WTC11 (cell line): ENCODE results near the gene EVI2A. TPM values are rescaled to one million over a fixed set of nuclear protein-coding genes. Genes with fewer than 3 reads are reported as not detected.

ENCODE experiments used
- ATAC-seq: fragments of 200-7000 bp; cut with Tn5 transposase; 2 replicates; pipeline ENCODE4 v1.10.0; 2021; ENCODE audit warnings: mild to moderate bottlenecking, moderate library complexity
- CTCF ChIA-PET: fragments of 300-600 bp; sonication (Branson Sonifier 250); formaldehyde crosslinking; loops from one replicate; lab custom pipeline; 2021; ENCODE audit warnings: antibody characterized with exemption; lab: Charles Lee
- POLR2A ChIA-PET: fragments of 350-600 bp; sonication (Branson Sonifier 250); formaldehyde crosslinking; loops from one replicate; lab custom pipeline; 2021; ENCODE audit warnings: antibody characterized with exemption; lab: Charles Lee
- DNase-seq: peaks from one replicate; pipeline ENCODE4 v3.0.0; 2021; ENCODE audit warnings: low spot score
- H3K27ac Mint-ChIP-seq: 2 replicates; pipeline ENCODE4 v1.8.0; 2021; ENCODE audit warnings: mixed read lengths
- H3K27me3 Mint-ChIP-seq: 2 replicates; pipeline ENCODE4 v1.8.0; 2021; ENCODE audit warnings: low read depth, mild to moderate bottlenecking, moderate library complexity, mixed read lengths
- H3K36me3 Mint-ChIP-seq: 2 replicates; pipeline ENCODE4 v1.8.0; 2021; ENCODE audit warnings: mixed read lengths
- H3K4me1 Mint-ChIP-seq: 2 replicates; pipeline ENCODE4 v1.8.0; 2022; ENCODE audit warnings: mixed read lengths
- H3K4me3 Mint-ChIP-seq: 2 replicates; pipeline ENCODE4 v1.8.0; 2021; ENCODE audit warnings: mild to moderate bottlenecking, moderate library complexity, mixed read lengths
- H3K9me3 Mint-ChIP-seq: 2 replicates; pipeline ENCODE4 v1.8.0; 2021; ENCODE audit warnings: mixed read lengths
- ATF1 ChIP-seq: sonication (generic); formaldehyde crosslinking; IDR thresholded peaks from 2 replicates; pipeline ENCODE4 v1.8.1; 2023; ENCODE audit warnings: mild to moderate bottlenecking, moderate library complexity, missing genetic modification reagents
- CREM ChIP-seq: sonication (generic); formaldehyde crosslinking; IDR thresholded peaks from 2 replicates; pipeline ENCODE4 v1.8.1; 2022; ENCODE audit warnings: mild to moderate bottlenecking, missing genetic modification reagents, moderate library complexity
- ETV6 ChIP-seq: sonication (generic); formaldehyde crosslinking; IDR thresholded peaks from 2 replicates; pipeline ENCODE4 v1.8.1; 2022; ENCODE audit warnings: mild to moderate bottlenecking, missing genetic modification reagents
- GRHL2 ChIP-seq: fragments of 250-450 bp; sonication (Bioruptor Pico); IDR thresholded peaks from 2 replicates; pipeline ENCODE4 v1.8.0; 2022; ENCODE audit warnings: mild to moderate bottlenecking, moderate library complexity; ENCODE audit not compliant: insufficient replicate concordance, severe bottlenecking
- HMGA2 ChIP-seq: fragments of 250-450 bp; sonication (Bioruptor Pico); IDR thresholded peaks from 2 replicates; pipeline ENCODE4 v1.4.0; 2021; ENCODE audit warnings: mild to moderate bottlenecking, moderate library complexity
- JAZF1 ChIP-seq: fragments of 250-450 bp; sonication (Bioruptor Pico); IDR thresholded peaks from 2 replicates; pipeline ENCODE4 v1.9.0; 2021; ENCODE audit warnings: moderate library complexity, mild to moderate bottlenecking, inconsistent platforms
- NFYB ChIP-seq: sonication (generic); formaldehyde crosslinking; conservative IDR thresholded peaks from 2 replicates; pipeline ENCODE4 v1.8.0; 2022; ENCODE audit warnings: low read depth, missing genetic modification reagents
- NR2C2 ChIP-seq: sonication (generic); formaldehyde crosslinking; IDR thresholded peaks from 2 replicates; pipeline ENCODE4 v1.8.0; 2022; ENCODE audit warnings: mild to moderate bottlenecking, missing genetic modification reagents
- OVOL2 ChIP-seq: fragments of 250-450 bp; sonication (Bioruptor Pico); IDR thresholded peaks from 2 replicates; pipeline ENCODE4 v1.9.0; 2021; ENCODE audit warnings: mild to moderate bottlenecking, borderline replicate concordance
- TEAD4 ChIP-seq: sonication (generic); formaldehyde crosslinking; IDR thresholded peaks from 2 replicates; pipeline ENCODE4 v1.8.0; 2022; ENCODE audit warnings: mild to moderate bottlenecking, missing genetic modification reagents
- ZBTB21 ChIP-seq: sonication (generic); formaldehyde crosslinking; IDR thresholded peaks from 2 replicates; pipeline ENCODE4 v1.8.1; 2023; ENCODE audit warnings: mild to moderate bottlenecking, missing genetic modification reagents, borderline replicate concordance
- ZNF138 ChIP-seq: sonication (generic); formaldehyde crosslinking; conservative IDR thresholded peaks from 2 replicates; pipeline ENCODE4 v1.8.1; 2022; ENCODE audit warnings: mild to moderate bottlenecking, moderate library complexity, missing genetic modification reagents
- ZNF232 ChIP-seq: sonication (generic); formaldehyde crosslinking; IDR thresholded peaks from 2 replicates; pipeline ENCODE4 v1.8.0; 2022; ENCODE audit warnings: mild to moderate bottlenecking, missing genetic modification reagents
- ZNF263 ChIP-seq: sonication (generic); formaldehyde crosslinking; IDR thresholded peaks from 2 replicates; pipeline ENCODE4 v1.8.1; 2022; ENCODE audit warnings: low read depth, mild to moderate bottlenecking, moderate library complexity, missing genetic modification reagents
- ZNF396 ChIP-seq: fragments of 250-450 bp; sonication (Bioruptor Pico); IDR thresholded peaks from 2 replicates; pipeline ENCODE4 v1.8.0; 2021; ENCODE audit warnings: mild to moderate bottlenecking, moderate library complexity, borderline replicate concordance
- total RNA-seq: library from RNA; stranded (reverse); gene quantifications from 3 replicates; pipeline ENCODE4 v1.2.3, GENCODE V29; 2021
- TF ChIP-seq, protein P1 (sequence below): sonication (generic); formaldehyde crosslinking; IDR thresholded peaks from 2 replicates; pipeline ENCODE4 v1.8.1; 2023; ENCODE audit warnings: mild to moderate bottlenecking, moderate library complexity, missing genetic modification reagents
- TF ChIP-seq, protein P2 (sequence below): sonication (generic); formaldehyde crosslinking; IDR thresholded peaks from 2 replicates; pipeline ENCODE4 v1.8.0; 2022; ENCODE audit warnings: mild to moderate bottlenecking, missing genetic modification reagents
- TF ChIP-seq, protein P3 (sequence below): sonication (generic); formaldehyde crosslinking; IDR thresholded peaks from 2 replicates; pipeline ENCODE4 v1.8.1; 2022; ENCODE audit warnings: mild to moderate bottlenecking, missing genetic modification reagents, moderate library complexity, borderline replicate concordance
- TF ChIP-seq, protein P4 (sequence below): sonication (generic); formaldehyde crosslinking; IDR thresholded peaks from 2 replicates; pipeline ENCODE4 v1.8.0; 2022; ENCODE audit warnings: missing genetic modification reagents
- TF ChIP-seq, protein P5 (sequence below): sonication (generic); formaldehyde crosslinking; IDR thresholded peaks from 2 replicates; pipeline ENCODE4 v1.8.0; 2023; ENCODE audit warnings: missing genetic modification reagents, mild to moderate bottlenecking, borderline replicate concordance
- TF ChIP-seq, protein P6 (sequence below): fragments of 200-600 bp; IDR thresholded peaks from 2 replicates; pipeline ENCODE4 v1.8.0; 2022; ENCODE audit warnings: antibody characterized with exemption

The EVI2A gene
- total RNA-seq, 1 experiment from 2014 or later, result 0.15 TPM

DNA sequence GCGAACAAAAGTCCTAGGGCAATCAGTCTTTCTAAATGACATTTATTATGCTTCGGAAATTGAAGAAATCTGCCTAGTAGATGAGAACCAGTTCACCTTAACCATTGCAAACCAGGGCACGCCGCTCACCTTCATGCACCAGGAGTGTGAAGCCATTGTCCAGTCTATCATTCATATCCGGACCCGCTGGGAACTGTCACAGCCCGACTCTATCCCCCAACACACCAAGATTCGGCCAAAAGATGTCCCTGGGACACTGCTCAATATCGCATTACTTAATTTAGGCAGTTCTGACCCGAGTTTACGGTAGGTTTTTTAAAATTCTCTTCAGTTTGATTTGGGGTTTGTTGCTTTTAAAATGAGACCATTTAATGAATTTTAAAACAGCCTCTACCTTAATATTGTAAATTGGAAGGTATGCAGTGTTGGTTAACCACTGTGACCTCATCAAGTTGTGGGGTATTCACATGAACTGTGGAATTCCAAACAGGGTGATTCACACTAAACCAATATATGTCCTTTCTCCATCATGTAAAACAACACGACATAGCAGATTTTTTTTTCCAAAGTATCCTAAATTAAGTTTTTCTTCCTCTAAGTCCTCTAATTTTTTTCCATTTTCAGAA is 6.2 kb upstream of the EVI2A start:
- Mint-ChIP-seq H3K27ac (no peak overlapping the region; the same call in 1 of the 2 replicates), H3K36me3 (no peaks in the 10 kb centered on the region; the same call in 1 of the 2 replicates), H3K9me3 (no peaks in the 10 kb centered on the region), H3K4me3 (no peak overlapping the region), H3K27me3 (no peaks in the 10 kb centered on the region), H3K4me1 (no peaks in the 10 kb centered on the region)
- ATAC-seq (no peak), DNase-seq (no peak)
- ChIA-PET POLR2A (no interaction called here), CTCF (no interaction called here)
- TF ChIP-seq ZNF138 (CRISPR knock-in tag), result no peak
- TF ChIP-seq ZNF396 (CRISPR knock-in tag), result no peak
- no peak for TF ChIP-seq ZNF263
- TF ChIP-seq CREM (CRISPR knock-in tag), result no peak
- TF ChIP-seq TEAD4 (CRISPR knock-in tag), result no peak
- TF ChIP-seq, protein P1, sequence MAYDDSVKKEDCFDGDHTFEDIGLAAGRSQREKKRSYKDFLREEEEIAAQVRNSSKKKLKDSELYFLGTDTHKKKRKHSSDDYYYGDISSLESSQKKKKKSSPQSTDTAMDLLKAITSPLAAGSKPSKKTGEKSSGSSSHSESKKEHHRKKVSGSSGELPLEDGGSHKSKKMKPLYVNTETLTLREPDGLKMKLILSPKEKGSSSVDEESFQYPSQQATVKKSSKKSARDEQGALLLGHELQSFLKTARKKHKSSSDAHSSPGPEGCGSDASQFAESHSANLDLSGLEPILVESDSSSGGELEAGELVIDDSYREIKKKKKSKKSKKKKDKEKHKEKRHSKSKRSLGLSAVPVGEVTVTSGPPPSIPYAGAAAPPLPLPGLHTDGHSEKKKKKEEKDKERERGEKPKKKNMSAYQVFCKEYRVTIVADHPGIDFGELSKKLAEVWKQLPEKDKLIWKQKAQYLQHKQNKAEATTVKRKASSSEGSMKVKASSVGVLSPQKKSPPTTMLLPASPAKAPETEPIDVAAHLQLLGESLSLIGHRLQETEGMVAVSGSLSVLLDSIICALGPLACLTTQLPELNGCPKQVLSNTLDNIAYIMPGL, result no peak
- TF ChIP-seq, protein P2, sequence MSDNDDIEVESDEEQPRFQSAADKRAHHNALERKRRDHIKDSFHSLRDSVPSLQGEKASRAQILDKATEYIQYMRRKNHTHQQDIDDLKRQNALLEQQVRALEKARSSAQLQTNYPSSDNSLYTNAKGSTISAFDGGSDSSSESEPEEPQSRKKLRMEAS (CRISPR knock-in tag), result no peak
- no peak for TF ChIP-seq HMGA2 (CRISPR knock-in tag)
- TF ChIP-seq NR2C2 (CRISPR knock-in tag), result no peak
- no peak for TF ChIP-seq ZNF232 (CRISPR knock-in tag)
- TF ChIP-seq GRHL2 (CRISPR knock-in tag), result no peak
- no peak for TF ChIP-seq OVOL2
- TF ChIP-seq ETV6, result no peak
- no peak for TF ChIP-seq ZBTB21 (CRISPR knock-in tag)

DNA sequence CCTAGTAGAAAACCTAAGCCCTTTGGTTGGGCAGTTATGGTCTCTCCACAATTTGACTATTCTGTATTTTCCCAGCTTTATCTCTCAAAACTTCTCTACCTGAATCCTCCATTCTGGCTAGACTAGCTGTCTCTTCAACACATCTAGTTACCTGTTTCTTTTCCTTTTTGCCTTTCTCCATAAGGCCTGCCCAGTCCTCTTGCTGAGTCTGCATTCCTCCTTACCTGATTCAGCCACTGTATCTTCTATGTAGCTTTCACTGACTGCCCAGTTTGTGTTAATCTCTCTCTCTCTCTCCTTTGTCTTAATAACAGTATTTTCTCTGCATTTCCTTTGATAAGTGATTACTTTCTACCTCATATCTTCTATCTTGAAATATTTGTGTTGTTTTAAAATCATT is 2.1 kb upstream of the EVI2A start:
- peak overlapping the region; percentile 28; the same call in 1 of the 2 replicates for H3K27ac Mint-ChIP-seq
- H3K4me1 Mint-ChIP-seq, result peaks cover 4% of the 10 kb centered on the region; the same call in 1 of the 2 replicates
- POLR2A ChIA-PET, result no interaction called here
- no peak for DNase-seq
- no peak overlapping the region for H3K4me3 Mint-ChIP-seq
- no peak for TF ChIP-seq NFYB (CRISPR knock-in tag)
- TF ChIP-seq ZNF138 (CRISPR knock-in tag), result no peak
- TF ChIP-seq JAZF1 (CRISPR knock-in tag), result no peak
- no peak for TF ChIP-seq OVOL2
- TF ChIP-seq, protein P3, sequence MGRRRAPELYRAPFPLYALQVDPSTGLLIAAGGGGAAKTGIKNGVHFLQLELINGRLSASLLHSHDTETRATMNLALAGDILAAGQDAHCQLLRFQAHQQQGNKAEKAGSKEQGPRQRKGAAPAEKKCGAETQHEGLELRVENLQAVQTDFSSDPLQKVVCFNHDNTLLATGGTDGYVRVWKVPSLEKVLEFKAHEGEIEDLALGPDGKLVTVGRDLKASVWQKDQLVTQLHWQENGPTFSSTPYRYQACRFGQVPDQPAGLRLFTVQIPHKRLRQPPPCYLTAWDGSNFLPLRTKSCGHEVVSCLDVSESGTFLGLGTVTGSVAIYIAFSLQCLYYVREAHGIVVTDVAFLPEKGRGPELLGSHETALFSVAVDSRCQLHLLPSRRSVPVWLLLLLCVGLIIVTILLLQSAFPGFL (CRISPR knock-in tag), result no peak
- TF ChIP-seq, protein P4, sequence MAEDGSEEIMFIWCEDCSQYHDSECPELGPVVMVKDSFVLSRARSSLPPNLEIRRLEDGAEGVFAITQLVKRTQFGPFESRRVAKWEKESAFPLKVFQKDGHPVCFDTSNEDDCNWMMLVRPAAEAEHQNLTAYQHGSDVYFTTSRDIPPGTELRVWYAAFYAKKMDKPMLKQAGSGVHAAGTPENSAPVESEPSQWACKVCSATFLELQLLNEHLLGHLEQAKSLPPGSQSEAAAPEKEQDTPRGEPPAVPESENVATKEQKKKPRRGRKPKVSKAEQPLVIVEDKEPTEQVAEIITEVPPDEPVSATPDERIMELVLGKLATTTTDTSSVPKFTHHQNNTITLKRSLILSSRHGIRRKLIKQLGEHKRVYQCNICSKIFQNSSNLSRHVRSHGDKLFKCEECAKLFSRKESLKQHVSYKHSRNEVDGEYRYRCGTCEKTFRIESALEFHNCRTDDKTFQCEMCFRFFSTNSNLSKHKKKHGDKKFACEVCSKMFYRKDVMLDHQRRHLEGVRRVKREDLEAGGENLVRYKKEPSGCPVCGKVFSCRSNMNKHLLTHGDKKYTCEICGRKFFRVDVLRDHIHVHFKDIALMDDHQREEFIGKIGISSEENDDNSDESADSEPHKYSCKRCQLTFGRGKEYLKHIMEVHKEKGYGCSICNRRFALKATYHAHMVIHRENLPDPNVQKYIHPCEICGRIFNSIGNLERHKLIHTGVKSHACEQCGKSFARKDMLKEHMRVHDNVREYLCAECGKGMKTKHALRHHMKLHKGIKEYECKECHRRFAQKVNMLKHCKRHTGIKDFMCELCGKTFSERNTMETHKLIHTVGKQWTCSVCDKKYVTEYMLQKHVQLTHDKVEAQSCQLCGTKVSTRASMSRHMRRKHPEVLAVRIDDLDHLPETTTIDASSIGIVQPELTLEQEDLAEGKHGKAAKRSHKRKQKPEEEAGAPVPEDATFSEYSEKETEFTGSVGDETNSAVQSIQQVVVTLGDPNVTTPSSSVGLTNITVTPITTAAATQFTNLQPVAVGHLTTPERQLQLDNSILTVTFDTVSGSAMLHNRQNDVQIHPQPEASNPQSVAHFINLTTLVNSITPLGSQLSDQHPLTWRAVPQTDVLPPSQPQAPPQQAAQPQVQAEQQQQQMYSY, result no peak
- no peak for TF ChIP-seq ATF1 (CRISPR knock-in tag)
- TF ChIP-seq, protein P5, sequence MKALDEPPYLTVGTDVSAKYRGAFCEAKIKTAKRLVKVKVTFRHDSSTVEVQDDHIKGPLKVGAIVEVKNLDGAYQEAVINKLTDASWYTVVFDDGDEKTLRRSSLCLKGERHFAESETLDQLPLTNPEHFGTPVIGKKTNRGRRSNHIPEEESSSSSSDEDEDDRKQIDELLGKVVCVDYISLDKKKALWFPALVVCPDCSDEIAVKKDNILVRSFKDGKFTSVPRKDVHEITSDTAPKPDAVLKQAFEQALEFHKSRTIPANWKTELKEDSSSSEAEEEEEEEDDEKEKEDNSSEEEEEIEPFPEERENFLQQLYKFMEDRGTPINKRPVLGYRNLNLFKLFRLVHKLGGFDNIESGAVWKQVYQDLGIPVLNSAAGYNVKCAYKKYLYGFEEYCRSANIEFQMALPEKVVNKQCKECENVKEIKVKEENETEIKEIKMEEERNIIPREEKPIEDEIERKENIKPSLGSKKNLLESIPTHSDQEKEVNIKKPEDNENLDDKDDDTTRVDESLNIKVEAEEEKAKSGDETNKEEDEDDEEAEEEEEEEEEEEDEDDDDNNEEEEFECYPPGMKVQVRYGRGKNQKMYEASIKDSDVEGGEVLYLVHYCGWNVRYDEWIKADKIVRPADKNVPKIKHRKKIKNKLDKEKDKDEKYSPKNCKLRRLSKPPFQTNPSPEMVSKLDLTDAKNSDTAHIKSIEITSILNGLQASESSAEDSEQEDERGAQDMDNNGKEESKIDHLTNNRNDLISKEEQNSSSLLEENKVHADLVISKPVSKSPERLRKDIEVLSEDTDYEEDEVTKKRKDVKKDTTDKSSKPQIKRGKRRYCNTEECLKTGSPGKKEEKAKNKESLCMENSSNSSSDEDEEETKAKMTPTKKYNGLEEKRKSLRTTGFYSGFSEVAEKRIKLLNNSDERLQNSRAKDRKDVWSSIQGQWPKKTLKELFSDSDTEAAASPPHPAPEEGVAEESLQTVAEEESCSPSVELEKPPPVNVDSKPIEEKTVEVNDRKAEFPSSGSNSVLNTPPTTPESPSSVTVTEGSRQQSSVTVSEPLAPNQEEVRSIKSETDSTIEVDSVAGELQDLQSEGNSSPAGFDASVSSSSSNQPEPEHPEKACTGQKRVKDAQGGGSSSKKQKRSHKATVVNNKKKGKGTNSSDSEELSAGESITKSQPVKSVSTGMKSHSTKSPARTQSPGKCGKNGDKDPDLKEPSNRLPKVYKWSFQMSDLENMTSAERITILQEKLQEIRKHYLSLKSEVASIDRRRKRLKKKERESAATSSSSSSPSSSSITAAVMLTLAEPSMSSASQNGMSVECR (CRISPR knock-in tag), result no peak
- TF ChIP-seq, protein P6, sequence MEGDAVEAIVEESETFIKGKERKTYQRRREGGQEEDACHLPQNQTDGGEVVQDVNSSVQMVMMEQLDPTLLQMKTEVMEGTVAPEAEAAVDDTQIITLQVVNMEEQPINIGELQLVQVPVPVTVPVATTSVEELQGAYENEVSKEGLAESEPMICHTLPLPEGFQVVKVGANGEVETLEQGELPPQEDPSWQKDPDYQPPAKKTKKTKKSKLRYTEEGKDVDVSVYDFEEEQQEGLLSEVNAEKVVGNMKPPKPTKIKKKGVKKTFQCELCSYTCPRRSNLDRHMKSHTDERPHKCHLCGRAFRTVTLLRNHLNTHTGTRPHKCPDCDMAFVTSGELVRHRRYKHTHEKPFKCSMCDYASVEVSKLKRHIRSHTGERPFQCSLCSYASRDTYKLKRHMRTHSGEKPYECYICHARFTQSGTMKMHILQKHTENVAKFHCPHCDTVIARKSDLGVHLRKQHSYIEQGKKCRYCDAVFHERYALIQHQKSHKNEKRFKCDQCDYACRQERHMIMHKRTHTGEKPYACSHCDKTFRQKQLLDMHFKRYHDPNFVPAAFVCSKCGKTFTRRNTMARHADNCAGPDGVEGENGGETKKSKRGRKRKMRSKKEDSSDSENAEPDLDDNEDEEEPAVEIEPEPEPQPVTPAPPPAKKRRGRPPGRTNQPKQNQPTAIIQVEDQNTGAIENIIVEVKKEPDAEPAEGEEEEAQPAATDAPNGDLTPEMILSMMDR, result no peak
- TF ChIP-seq, all 79 proteins: peak for 0
- no peaks in the 10 kb centered on the region; the same call in 1 of the 2 replicates for H3K36me3 Mint-ChIP-seq
- no peaks in the 10 kb centered on the region for H3K27me3 Mint-ChIP-seq
- no peaks in the 10 kb centered on the region for H3K9me3 Mint-ChIP-seq
- CTCF ChIA-PET, result interaction anchor here (0.9 kb wide), 1 partner anchor 127 kb away, joined by 3 read pairs; no protein-coding TSS in a partner anchor
- no peak for ATAC-seq
